Activated CD8-positive, alpha-beta memory T cell treated with anti-CD3 and anti-CD28 coated beads for 48 hours (primary cell): ENCODE measurements around the gene LCE3E.
"Not testable (repeated sequence)": the region's sequence is repeated elsewhere in the genome, so short reads cannot be mapped to it uniquely, and the experiment has no call there.

Source experiments
- DNase-seq, 3 experiments: peaks; one replicate each; pipeline ENCODE4 v3.0.0-alpha.2; 2020; ENCODE audit warnings: low read depth in 2 of 3, low spot score in 2 of 3

Gene LCE3E, protein sequence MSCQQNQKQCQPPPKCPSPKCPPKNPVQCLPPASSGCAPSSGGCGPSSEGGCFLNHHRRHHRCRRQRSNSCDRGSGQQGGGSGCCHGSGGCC

GRCh38 chr1:152566681-152567080 lies at the start of gene LCE3E:
Gene LCE3E (minus strand): TSS chr1:152566780. CDS start chr1:152566208, 572 bp downstream.
- DNase-seq, result no peak

- DNase-seq, result no peak
Observed at GRCh38 chr1:152613511-152613910, 46.9 kb upstream of the LCE3E start, which contains the start of gene LCE3B. Gene LCE3B (plus strand): TSS chr1:152613811. CDS start chr1:152613811, 0 bp downstream.

GRCh38 chr1:152599934-152600333 lies 33.4 kb upstream of the LCE3E start, which contains the start of gene LCE3C:
Gene LCE3C (plus strand): TSS chr1:152600234. CDS start chr1:152600732, 498 bp downstream.
- DNase-seq, result no peak

GRCh38 chr1:152596986-152597385 lies 30.4 kb upstream of the LCE3E start:
- DNase-seq, result no peak

DNA sequence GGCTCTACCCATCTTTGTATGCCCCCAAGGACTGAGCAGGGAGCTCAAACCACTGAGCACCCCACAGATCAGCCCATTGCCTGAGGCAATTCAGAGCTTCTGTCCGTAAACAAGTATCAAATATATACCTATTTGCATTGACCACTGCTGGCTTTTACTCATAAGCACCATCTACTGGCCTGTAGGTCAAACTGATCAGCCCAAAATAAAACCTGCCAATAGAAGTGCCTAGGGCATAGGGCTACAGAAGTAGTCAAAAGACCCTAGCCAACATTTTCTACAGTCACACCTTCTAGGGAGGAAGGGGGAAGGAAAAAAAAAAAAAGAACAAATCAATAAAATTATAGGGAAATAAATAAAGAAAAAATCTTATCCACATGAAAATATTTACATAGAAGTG lies 19.0 kb upstream of the LCE3E start:
- no peak for DNase-seq

- DNase-seq, result no peak
Observed at GRCh38 chr1:152582647-152583046, 16.1 kb upstream of the LCE3E start.

DNA sequence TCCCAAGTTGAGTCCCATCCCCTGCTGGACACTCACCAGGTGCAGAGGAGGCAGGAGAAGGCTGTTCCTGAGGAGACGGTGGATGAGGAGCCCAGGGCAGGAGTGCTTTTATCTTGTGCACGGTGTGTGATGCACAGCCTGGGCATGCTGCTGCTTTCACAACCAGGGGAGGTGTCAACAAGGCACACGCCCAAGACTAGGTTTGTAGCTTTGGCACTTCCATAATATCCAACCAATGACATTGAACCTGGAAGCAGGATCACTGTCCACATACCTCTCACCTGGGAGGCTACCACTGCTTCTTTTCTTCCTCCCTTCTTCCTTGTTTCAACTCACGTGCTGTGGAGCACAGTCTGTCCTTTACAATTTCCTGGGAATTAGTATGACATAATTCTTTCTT lies 13.9 kb upstream of the LCE3E start, which contains the start of gene LCE3D:
LCE3D (minus strand) TSS at position 84 of the 400 bp plus-strand sequence. CDS start 580 bp downstream, outside the sequence.
- no peak for DNase-seq

DNA sequence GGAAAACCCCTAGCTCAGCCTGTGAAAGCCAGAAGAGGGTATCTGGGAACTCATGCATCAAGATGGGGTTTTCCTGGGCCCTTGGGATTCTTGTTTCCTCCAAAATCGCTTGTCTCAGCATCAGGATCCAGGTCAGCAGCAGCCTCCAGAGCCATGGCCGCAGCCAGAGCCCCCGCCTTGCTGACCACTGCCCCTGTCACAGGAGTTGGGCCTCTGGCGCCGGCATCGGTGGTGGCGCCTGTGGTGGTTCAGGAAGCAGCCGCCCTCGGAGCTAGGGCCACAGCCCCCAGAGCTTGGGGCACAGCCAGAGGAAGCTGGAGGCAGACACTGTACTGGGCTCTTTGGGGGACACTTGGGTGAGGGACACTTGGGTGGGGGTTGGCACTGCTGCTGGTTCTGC lies 12.9 kb upstream of the LCE3E start:
- not testable (repeated sequence) for DNase-seq

DNA sequence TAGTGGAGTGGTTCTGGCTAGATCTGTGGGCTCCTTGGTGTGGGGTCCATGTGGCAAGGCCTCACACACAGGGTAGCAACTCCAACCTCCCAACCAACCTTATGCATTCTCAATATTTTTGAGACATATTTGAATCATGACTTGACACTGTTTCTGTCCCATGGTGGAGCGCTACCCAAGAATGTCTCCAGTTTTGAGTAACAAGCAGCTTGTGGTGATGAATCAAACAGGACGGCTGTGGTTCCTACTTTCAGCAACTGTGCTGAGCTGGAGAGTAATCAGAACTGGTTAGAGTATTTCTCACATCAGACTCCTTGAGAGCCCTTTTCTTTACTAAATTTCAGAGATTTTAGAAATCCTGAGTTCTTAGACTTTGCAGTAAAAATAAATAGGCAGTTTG lies 10.6 kb upstream of the LCE3E start:
- DNase-seq, result no peak

DNA sequence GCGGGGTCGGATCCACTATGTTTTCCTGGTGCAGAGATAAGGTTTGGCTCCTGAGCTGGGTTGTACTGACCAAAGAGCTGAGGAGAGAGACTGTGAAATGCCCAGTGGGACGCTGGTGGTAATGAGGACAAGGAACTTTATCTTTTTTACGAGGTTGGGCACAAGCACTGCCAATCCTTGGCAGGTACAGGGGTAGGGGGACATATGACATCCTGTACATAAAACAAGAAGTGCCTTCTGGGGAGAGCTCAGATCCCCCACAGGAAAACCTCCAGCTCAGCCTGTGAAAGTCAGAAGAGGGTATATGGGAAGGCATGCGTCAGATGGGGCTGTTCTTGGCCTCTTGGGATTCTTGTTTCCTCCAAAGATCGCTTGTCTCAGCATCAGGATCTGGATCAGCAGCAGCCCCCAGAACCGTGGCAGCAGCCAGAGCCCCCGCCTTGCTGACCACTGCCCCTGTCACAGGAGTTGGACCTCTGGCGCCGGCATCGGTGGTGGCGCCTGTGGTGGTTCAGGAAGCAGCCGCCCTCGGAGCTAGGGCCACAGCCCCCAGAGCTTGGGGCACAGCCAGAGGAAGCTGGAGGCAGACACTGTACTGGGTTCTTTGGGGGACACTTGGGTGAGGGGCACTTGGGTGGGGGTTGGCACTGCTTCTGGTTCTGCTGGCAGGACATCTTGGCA lies 905 bp downstream of the LCE3E start:
- no peak for DNase-seq

DNA sequence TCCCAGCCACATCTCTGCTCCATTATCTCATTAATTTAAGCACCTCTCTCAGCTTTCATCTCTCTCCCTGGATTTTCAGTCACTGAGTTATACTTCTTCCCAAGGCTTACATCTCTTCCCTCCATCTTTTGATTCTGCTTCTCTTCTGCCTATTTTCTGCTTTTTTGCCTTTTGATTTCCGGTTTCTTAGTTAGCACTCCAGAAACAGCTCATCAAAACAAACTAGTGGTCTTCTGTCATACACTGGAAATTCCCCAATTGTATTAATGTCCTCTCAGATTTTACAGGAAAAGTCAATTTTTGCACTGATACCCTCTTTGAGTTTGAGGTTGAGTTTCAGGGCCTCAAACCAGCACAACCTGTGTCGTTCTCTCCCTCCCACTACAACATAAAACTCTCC lies 1.5 kb downstream of the LCE3E start:
- no peak for DNase-seq

DNA sequence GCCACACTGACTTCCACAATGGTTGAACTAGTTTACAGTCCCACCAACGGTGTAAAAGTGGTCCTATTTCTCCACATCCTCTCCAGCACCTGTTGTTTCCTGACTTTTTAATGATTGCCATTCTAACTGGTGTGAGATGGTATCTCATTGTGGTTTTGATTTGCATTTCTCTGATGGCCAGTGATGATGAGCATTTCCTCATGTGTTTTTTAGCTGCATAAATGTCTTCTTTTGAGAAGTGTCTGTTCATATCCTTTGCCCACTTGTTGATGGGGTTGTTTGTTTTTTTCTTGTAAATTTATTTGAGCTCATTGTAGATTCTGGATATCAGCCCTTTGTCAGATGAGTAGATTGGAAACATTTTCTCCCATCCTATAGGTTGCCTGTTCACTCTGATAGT lies 18.2 kb downstream of the LCE3E start:
- not testable (repeated sequence) for DNase-seq

- no peak for DNase-seq
Observed at GRCh38 chr1:152546704-152547103, 19.9 kb downstream of the LCE3E start.

GRCh38 chr1:152543820-152544219 lies 22.8 kb downstream of the LCE3E start:
- no peak for DNase-seq

GRCh38 chr1:152539901-152540300 lies 26.7 kb downstream of the LCE3E start:
- no peak for DNase-seq

DNA sequence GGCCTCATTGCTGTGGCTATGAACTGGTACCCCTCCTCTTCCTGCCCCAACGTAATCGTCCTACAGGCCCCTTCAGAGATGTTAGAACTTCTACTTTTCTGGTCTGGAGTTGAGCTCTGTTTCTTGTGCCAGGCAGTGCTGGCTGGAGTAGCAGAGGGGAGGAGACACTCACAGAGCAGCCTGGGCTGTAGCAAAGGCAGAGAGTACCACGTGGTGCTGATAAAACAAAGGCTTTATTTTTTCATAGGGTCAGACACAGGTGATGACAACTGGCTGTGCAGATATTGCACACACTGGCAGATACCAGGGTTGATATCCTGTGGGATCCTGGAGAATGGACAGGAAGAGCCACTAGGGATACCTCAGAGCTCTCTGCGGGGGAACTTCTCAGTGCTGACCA lies 29.1 kb downstream of the LCE3E start:
- DNase-seq, result no peak

- no peak for DNase-seq
Observed at GRCh38 chr1:152535774-152536173, 30.8 kb downstream of the LCE3E start.

- DNase-seq, result peak in 1 of 3 experiments; percentile 7
Observed at GRCh38 chr1:152533327-152533938, 33.1 kb downstream of the LCE3E start.

GRCh38 chr1:152525080-152525641 lies 41.4 kb downstream of the LCE3E start:
- DNase-seq, result no peak

DNA sequence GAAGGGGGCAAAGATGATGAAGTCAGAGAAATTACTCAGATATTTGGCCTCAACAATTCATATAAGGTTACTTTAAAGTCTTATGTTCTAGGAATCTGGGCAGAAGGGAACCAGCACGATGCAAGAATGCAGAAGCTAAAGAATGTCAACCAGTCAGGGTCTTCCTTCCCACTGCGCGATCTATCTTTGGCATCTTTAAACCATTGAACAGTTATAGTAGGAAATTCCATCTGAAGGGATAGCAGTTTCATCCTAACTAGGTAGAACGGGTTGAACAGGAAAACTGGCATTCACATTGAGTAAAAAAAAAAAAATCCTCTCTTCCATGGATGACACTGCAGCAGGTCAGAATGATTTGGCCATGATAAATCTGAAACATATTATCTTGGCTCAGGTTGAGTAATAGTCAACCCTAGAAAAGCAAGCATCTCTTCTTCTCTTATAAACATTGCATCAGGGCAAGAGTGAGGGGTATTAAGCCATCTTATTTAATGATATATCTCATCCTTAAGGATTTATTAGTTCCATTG lies 46.0 kb downstream of the LCE3E start:
- DNase-seq, result no peak

GRCh38 chr1:152519851-152520250 lies 46.7 kb downstream of the LCE3E start:
- DNase-seq, result no peak
